ENCODE results near the gene HIKESHI. TPM values are rescaled to one million over a fixed set of nuclear protein-coding genes. Genes with fewer than 3 reads are reported as not detected.

The HIKESHI gene
- polyA plus RNA-seq, 1 of the 3 experiments (the other 2 are of a cell fraction): 62.3 TPM

GRCh38 chr11:86388198-86388597, 86.2 kb downstream of the HIKESHI start:
- TF ChIP-seq USF2 (IDR thresholded peaks at IDR 0.05; ENCODE audit: borderline replicate concordance, low read depth, low read length) (no peak), EZH2phosphoT487 (IDR thresholded peaks at IDR 0.05; ENCODE audit: borderline replicate concordance, low read depth) (no peak), PBX3 (IDR thresholded peaks at IDR 0.05) (no peak), RXRA (IDR thresholded peaks at IDR 0.05; ENCODE audit: borderline replicate concordance, low read depth) (no peak), TEAD4 (IDR thresholded peaks at IDR 0.05; ENCODE audit: borderline replicate concordance, insufficient read depth) (no peak)
- H3K4me3 ChIP-seq (ENCODE audit: low read depth in 2 of 2, low read length in 1 of 2): no peak overlapping the region
- H3K9me2 ChIP-seq: no peaks in the 10 kb centered on the region
- no peaks in the 10 kb centered on the region for H3K27me3 ChIP-seq (ENCODE audit: insufficient read depth)
- no peak overlapping the region for H3K27ac ChIP-seq (ENCODE audit: low read depth in 2 of 2, low read length in 1 of 2)
- H3K4me2 ChIP-seq: no peak overlapping the region
- H3K9me3 ChIP-seq: no peaks in the 10 kb centered on the region
- WGBS (ENCODE audit: low lambda C conversion rate): 85% methylated on average over 4 of the region's 4 CpGs
- ChIA-PET CTCF (no interaction called here), POLR2A (no interaction called here)
- H4K20me1 ChIP-seq (ENCODE audit: insufficient read depth): no peaks in the 10 kb centered on the region
- peaks cover 4% of the 10 kb centered on the region for H3F3A ChIP-seq (replicated peaks; ENCODE audit: insufficient read depth)
- no peaks in the 10 kb centered on the region; a peak in 1 of 4 replicates for H3K4me1 ChIP-seq (ENCODE audit: control insufficient read depth in 1 of 2, insufficient read depth in 2 of 2, low read depth in 1 of 2, low read length in 1 of 2)
- no peaks in the 10 kb centered on the region for H3K36me3 ChIP-seq (replicated peaks in 1 of 2; ENCODE audit: control insufficient read depth in 1 of 2, insufficient read depth in 2 of 2, low read length in 1 of 2)
- H2AFZ ChIP-seq (ENCODE audit: low read depth): no peak overlapping the region
- no peaks in the 10 kb centered on the region for H3K79me2 ChIP-seq (ENCODE audit: insufficient read depth)
- no peak overlapping the region for H3K9ac ChIP-seq
- no peak for DNase-seq

GRCh38 chr11:86390487-86390886, 88.4 kb downstream of the HIKESHI start:
- ChIA-PET POLR2A (no interaction called here), CTCF (no interaction called here)
- Histone ChIP-seq H3K4me1 (ENCODE audit: control insufficient read depth in 1 of 2, insufficient read depth in 2 of 2, low read depth in 1 of 2, low read length in 1 of 2) (no peaks in the 10 kb centered on the region), H4K20me1 (ENCODE audit: insufficient read depth) (no peaks in the 10 kb centered on the region), H3K27me3 (ENCODE audit: insufficient read depth) (no peaks in the 10 kb centered on the region), H3F3A (replicated peaks; ENCODE audit: insufficient read depth) (no peaks in the 10 kb centered on the region), H3K27ac (ENCODE audit: low read depth in 2 of 2, low read length in 1 of 2) (no peak overlapping the region), H3K9me2 (no peaks in the 10 kb centered on the region), H3K9ac (no peak overlapping the region), H3K36me3 (replicated peaks in 1 of 2; ENCODE audit: control insufficient read depth in 1 of 2, insufficient read depth in 2 of 2, low read length in 1 of 2) (no peaks in the 10 kb centered on the region), H3K4me3 (ENCODE audit: low read depth in 2 of 2, low read length in 1 of 2) (no peak overlapping the region), H3K79me2 (ENCODE audit: insufficient read depth) (no peaks in the 10 kb centered on the region), H3K9me3 (no peaks in the 10 kb centered on the region), H2AFZ (ENCODE audit: low read depth) (no peak overlapping the region), H3K4me2 (no peak overlapping the region)
- TF ChIP-seq EZH2phosphoT487 (IDR thresholded peaks at IDR 0.05; ENCODE audit: borderline replicate concordance, low read depth) (no peak), NFIC (IDR thresholded peaks at IDR 0.05; ENCODE audit: borderline replicate concordance) (no peak), POLR2AphosphoS5 (IDR thresholded peaks at IDR 0.05; ENCODE audit: low read depth, low read length) (no peak), JUND (IDR thresholded peaks at IDR 0.05) (no peak), RCOR1 (IDR thresholded peaks at IDR 0.05; ENCODE audit: low read length) (no peak), REST (IDR thresholded peaks at IDR 0.05; ENCODE audit: low read depth, low read length) (no peak), PBX3 (IDR thresholded peaks at IDR 0.05) (no peak)
- DNase-seq: no peak
- WGBS (ENCODE audit: low lambda C conversion rate): 73% methylated on average over 3 of the region's 3 CpGs

All from SK-N-SH (cell line).